Esophagus squamous epithelium (tissue), 4 donors: ENCODE data around the gene RNF175.

Experiments used
- CTCF ChIP-seq, 6 experiments: fragments of 450-650 bp in 4 of 6; fragments of 200-600 bp in 2 of 6; sonication (generic) in 2 of 6; IDR thresholded peaks; one replicate each; pipeline ENCODE4 v1.5.1; 2016 to 2019; ENCODE audit warnings: antibody characterized with exemption in 6 of 6, mild to moderate bottlenecking in 4 of 6, moderate library complexity in 4 of 6
- POLR2A ChIP-seq, 4 donors: fragments of 450-650 bp; IDR thresholded peaks; one replicate each; pipeline ENCODE4 v1.6.1; 2017; ENCODE audit warnings: antibody characterized with exemption in 4 of 4, mild to moderate bottlenecking in 4 of 4, moderate library complexity in 3 of 4

GRCh38 chr4:153788051-153788412, 28.2 kb upstream of the RNF175 start:
- TF ChIP-seq CTCF (IDR thresholded peaks at IDR 0.05) (no peak), POLR2A (IDR thresholded peaks at IDR 0.05) (no peak)
